HG03469 (cell line): Measurements from ENCODE around the gene REX1BD.
"Not testable (repeated sequence)": the region's sequence is repeated elsewhere in the genome, so short reads cannot be mapped to it uniquely, and the experiment has no call there.

Experiments
- ATAC-seq: cut with Tn5 transposase; IDR thresholded peaks from one replicate; pipeline ENCODE4 v1.9.1; 2021; ENCODE audit warnings: mild to moderate bottlenecking, moderate library complexity, moderate number of reproducible peaks; ENCODE audit not compliant: unreplicated experiment

REX1BD gene

DNA sequence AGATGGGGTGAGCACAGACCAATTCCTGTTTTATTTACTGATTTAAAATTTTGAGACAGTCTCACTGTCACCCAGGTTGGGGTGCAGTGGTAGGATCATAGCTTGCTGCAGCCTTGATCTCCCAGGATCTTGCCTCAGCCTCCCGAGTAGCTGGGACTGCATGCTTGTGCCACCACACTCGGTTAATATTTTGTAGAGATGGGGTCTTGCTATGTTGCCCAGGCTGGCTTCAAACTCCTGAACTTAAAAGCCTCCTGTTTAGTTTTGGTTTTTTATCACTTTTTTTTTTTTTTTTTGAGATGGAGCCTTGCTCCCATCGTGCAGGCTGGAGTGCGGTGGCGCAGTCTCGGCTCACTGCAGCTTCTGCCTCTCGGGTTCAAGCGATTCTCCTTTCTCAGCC, 12.2 kb upstream of the REX1BD start:
- ATAC-seq: no peak

DNA sequence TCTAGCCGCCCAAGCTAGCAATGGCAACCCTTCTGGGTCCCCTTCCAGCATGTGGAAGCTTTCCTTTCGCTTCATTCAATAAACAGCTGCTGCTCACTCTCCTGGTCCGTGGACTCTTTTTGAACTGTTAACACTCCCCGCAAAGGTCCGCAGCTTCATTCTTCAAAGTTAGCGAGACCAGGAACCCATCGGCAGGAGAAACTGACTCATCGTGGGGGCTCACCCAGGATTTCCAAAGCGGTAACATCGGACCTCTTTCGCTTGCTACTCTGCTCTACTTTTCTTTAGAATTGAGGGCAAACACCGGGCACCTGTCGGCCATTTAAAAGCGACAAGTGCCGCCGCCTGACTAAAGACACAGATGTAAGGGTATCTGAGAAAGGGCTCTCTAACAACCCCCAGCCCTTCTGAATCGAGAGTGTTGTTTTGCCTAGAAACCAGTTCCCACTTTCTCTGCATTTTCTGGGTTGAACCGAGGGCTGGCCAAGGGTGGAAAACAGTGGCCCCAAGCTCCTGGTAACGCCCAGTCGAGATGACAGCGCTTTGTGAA, 11.2 kb upstream of the REX1BD start:
- no peak for ATAC-seq

DNA sequence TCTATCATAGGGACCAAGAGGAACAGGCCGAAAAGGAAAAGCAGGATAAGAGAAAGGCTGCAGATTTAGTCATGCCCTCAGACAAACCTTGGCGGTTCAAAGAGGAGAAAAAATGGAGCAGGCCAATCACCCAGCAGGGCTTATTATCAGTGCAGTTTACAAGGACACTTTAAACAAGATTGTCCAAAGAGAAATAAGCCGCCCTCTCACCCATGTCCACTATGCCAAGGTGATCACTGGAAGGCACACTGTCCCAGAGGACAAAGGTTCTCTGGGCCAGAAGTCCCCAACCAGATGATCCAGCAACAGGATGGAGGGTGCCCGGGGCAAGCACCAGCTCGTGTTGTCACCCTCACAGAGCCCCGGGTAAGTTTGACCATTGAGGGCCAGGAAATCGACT, 8.3 kb upstream of the REX1BD start:
- no peak for ATAC-seq

DNA sequence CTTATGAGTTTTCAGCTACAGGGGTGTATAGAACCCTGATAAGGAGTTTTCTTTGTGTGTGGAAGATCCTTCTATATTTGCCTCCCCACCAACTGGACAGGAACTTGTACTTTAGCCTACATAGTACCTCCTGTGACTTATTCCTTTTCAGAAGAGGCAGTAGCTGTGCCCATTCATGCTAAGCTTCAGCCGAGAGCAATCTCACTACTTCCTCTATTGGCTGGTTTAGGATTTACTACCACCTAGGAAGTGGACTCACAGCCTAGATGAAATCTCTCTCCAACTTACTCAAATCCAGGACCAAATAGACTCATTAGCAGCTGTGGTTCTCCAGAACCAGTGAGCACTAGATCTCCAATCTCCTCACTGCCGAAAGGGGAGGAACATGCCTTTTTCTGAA, 2.3 kb upstream of the REX1BD start:
- ATAC-seq: no peak

DNA sequence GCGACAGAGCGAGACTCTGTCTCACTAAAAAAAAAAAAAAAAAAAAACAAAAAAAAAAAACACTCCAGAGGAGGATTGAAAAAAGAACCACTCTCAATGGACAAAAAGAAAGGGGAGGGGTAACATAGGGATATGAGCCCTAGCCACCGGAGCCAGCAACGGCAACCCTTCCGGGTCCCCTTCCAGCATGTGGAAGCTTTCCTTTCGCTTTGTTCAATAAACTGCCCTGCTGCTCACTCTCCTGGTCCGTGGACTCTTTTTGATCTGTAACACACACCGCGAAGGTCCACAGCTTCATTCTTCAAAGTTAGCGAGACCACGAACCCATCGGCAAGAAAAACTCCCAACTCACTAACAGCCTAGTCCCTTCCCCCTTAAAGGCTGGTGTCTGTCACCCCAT, 1.0 kb upstream of the REX1BD start:
- no peak for ATAC-seq

DNA sequence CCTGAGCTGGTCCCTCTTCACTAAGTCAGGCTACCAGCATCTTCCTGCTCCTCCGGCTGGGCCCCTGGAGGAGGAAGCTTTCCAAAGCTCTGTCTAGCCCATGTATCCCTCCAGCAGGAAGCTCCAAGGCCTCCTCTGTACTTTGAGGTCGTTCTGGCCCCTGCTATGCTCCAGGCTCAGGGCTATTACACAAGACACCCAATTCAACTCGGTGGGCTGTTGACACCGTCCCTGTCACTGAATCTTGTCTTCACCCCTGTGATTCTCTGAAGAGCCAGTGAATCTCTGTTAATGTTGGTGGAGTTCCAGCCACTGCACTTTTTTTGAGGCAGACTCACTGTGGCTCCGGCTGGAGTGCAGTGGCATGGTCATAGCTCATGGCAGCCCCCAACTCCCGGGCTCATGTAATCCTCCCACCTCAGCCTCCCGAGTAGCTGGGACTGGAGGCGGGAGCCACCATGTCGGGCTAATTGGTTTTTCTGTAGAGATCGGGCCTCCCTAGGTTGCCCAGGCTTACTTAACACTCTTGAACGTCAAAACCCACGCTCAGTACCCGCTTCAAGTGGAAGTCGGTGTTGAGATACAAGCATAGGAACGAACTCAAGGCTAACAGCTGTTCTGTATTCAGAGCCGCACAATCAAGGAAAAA, 512 bp upstream of the REX1BD start:
- no peak for ATAC-seq

DNA sequence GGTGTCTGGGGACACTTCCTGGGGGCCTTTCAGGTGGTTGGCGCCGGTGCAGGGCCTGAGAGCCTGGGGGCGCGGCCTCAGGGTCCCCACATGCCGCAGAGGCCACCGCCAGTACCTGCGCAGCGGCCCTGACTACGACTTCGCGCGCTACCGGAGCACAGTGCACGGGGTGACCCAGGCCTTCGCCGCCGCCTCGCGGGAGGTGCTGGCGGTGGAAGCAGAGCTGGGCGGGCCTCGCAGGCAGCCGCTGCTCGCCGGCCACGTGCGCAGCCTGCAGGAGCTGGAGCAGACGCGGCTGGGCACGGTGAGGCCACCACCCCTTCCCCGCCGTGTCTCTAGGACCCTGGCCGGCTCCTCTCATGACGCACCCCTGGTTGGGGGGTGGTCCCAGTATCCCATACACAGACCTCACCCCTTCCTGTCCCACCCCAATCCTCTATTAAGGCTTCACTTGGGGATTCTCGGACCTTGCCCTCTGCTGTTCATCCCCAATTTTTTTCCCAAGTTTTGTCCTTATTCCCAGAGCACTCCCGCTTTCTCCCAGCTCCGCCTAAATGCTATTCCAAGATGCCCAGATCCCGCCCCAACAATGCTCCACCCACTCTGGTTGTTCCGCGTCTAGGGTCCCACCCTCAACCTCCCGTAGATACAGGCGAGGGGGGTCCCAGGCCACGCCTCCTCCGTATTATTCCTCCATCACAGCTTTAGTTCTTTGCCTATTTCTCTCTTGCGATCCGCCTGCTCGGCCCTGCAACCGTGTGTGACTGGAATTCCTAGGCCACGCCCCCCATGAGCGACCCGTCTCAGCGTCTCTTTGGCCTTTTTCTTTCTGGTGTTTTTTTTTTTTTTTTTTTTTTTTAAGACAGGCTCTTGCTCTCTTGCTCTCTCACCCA, 1.0 kb downstream of the REX1BD start:
- peak; percentile 10 for ATAC-seq

DNA sequence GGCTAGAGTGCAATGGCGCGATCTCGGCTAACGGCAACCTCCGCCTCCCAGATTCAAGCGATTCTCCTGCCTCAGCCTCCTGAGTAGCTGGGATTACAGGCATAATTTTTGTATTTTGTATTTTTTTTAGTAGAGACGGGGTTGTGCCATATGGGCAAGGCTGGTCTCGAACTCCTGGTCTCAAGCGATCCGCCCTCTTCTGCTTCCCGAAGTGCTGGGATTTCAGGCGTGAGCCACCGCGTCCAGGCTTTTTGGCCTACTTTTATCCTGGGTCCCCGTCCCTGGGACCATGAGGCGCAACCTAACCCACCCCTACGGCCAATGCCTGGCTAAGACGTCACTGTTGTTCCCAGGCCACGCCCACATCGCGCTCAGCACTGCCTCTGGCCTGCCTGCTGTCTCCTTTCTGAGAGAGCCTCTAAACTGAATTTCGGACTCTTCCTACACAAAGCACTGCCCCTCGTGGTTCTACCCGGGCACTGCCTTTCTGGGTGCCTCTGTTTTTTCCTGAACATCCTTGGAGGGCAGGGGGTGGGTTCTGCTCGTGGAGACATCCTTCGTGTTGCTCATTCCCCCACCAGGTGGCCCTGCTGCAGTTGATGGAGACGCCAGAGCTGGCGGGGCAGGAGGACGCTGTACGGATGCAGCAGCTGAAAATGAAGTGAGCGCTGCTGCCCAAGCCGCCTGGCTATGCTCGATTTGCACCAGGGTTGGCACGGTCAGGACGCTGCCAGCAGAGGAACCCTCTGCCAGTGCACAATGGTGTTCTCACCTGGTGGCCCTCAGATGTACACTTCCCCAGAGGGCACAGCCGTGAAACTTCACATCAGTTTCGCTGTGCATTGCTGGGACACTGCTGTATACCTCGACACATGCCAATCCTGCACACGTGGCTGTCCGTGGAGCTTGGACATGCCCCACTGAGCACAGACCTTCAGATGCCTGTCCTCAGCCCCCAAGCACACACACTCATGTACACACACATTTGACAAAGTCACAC, 2.0 kb downstream of the REX1BD start:
- ATAC-seq: peak; percentile 36

DNA sequence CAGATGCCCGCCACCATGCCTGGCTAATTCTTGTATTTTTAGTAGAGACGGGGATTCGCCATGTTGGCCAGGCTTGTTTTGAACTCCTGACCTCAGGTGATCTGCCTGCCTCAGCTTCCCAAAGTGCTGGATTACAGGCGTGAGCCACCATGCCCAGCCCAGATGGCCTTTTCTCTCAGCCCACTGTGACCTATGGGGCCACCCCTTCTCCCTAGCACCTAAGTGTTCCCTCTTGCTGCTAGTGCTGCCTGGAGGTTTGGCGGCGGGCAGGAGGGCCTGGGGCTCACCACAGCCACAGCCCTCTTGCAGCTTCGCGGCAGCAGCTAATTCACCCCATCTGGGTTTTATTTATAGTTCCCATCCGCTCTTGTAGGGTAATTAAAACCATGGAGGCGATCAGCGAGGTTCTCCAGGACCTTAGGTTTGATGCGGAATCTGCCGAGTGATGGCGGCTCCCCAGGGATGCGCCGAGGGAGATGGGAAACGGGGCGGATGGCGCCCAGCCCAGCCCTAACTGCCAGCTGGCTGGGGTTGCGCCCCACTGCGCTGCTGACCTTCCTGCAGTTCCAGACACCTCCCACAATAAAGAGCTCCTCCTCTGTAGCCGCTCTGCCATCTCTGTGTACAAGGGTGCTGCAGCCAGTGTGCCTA, 3.3 kb downstream of the REX1BD start:
- ATAC-seq: no peak

DNA sequence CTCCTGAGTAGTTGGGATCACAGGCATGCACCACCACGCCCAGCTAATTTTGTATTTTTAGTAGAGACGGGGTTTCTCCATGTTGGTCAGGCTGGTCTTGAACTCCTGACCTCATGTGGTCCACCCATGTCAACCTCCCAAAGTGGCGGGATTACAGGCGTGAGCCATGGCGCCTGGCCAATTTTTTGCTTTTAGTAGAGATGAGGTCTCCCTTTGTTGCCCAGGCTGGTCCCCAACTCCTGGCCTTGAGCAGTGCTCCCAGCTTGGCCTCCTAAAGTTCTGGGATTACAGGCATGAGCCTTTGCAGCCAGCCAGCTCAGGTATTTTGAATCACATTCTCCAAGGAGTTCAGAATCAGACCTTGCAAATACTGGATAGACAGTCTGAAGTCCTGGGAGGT, 4.1 kb downstream of the REX1BD start:
- not testable (repeated sequence) for ATAC-seq

DNA sequence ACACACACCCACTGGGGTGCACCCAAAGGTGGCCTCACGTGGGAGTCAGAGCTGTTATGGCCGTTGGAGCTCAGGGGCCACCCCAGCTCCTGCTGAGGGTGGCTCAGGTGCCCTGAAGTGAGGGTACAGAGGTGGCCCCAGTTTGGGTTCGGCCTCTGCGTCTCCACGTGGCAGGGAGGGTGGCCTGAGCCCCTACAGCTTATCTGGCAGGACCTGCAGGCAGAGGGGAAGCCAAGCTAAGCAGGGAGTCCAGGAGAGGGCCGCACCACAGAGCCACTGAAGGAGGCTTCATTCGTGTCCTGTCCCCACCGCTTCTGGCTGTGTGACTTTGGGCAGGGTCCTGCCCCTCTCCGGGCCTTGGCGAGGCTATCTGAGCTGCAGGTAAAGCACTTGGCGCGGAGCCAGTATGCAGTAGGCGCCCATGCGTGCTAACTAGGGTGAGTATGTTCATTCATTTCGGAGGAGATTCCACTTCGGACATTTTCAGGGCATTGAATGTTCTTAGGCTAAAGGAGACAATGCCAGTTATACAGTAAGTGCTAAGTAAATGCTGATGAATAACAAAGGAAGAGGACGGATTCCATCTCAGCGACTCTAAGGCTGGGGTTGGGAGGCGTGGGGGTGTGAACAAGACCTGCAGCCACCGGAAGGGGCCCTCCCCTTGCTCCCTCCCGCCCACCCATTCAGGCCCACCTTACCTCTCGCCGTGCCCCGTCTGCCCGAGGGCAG, 4.9 kb downstream of the REX1BD start:
- no peak for ATAC-seq

DNA sequence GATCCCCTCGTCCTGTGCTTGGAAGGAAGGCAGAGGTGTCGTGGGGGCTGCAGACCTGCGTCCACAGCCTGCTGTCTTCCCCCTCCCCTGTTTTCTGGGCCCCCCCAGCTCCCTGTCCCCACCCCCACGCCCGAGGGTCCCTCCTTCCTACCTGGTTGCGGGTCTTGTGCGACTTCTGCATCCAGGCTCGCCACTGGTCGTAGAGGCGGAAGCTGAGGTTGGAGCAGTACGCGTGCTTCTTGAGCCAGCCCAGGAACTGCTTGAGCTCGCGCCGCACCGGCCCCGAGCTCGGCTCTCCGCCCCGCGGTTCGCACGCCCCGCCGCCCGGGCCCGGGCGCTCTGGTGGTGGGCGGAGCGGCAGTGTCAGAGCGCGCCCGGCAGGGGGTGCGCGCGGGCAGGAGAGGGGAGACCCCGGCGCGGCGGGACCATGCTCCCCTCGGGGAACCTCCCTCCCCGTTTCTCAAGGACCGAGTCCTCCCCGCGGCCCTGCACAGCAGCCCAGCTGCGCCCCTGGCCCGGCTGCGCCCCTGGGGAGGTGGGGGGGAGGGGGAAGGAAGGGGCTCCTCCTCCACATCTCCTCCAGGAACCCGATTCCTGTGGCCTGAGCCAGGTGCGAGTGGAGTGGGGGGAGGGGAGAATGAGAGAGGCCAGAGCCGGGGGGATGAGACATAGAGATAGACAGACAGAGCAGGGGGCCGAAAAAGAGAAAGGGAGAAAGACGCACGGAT, 5.7 kb downstream of the REX1BD start:
- ATAC-seq: no peak

DNA sequence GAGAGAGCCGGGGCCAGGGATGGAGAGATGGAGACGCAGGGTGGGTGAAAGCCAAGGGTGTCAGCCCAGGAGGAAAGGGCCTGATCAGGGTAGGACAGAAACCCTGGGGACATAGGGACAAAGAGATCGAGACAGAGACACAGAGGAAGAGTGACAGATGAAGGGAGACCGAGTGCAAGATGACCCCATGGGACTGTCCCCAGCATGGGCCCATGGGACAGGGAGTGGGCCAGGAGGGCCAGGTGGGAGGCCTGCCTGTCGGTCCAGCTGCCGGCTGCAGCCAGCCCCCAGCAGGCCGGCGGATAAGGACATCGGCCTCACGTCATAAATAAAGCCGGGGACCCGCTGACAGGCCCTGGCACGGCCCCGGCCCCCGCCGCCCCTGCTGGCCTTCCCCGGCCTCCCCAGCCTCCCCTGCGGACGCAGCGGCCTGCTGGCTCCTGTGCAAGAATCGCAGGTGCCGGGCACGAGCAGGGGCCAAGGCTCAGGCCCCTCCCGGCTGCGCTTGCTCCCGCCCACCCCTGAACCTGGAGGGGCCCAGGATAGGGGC, 6.3 kb downstream of the REX1BD start:
- no peak for ATAC-seq

DNA sequence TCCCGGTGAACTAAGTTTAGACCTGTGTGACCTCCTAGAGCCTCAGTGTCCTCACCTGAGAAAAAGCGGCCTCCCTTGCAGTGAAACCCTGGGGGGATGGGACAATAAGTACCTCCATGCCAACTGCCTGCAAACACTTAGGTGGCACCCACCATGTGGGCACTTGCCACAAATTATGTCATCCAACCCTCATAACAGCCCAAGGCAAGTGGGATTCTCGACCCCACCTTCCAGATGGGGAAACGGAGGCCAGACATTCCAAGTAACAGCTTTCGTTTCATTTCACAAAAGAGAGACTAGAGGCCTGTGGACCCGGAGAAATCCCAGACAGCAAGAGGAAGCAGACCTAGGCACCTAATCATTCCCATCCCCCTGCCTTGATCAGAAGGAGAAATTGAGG, 6.9 kb downstream of the REX1BD start:
- no peak for ATAC-seq

DNA sequence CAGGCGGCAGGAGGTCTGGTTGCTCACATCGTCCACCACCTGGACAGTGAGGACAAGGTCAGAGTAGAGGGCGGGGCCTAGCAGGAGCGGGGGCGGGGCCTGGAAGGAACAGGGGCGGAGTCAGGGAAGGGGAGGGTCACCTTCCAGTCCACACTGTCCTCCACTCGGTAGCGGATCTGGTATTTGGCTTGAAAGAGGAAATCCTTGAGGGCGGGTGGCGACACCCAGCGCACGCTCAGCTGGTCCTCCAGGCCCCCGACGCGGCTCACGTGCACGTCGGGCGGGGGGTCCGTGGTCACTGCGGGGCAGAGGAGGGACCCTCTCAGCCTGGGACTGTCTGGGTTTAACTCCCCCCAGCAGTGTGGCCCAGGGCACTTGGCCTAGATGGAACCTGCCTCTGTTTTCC, 8.2 kb downstream of the REX1BD start:
- ATAC-seq: no peak

DNA sequence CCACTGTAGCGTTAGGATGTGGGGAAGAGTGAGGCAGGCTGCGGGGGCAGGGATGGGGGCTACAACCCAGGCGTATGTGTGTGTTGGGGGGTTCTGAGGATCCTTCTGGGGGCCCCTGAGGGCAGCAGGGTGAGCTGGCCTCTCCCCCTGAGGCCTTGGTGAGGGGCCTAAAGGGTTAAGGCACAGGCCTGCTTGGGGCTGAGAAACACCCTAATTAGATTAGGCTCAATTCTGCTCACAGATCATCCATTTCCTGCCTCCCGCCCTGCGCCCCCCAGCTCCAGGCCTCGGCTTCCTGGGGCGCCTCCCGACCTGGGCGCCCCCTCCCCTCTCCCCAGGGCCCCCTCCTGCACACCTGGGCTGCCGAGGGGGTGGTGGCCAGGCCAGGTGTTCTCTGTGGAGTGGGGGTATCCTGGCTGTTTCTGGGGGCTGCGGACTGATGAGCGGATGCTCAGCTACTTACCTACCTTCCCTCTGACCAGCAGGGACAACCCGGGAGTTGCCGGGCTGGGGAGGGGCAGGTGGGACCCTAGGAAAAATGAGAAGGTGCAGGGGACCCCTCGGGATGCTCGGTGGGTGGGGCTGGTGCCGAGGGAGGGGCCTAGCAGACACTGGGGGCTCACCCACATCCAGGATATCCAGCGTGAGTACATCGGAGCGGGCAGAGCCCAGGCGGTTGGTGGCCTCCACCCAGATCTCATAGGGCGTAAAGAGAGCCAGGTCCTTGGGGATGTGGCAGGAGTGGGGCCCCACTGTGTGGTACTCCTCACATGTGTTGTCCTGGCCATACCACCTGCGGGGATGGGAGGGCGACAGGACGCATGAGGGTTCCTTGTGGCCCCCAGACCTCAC, 9.4 kb downstream of the REX1BD start:
- ATAC-seq: no peak

DNA sequence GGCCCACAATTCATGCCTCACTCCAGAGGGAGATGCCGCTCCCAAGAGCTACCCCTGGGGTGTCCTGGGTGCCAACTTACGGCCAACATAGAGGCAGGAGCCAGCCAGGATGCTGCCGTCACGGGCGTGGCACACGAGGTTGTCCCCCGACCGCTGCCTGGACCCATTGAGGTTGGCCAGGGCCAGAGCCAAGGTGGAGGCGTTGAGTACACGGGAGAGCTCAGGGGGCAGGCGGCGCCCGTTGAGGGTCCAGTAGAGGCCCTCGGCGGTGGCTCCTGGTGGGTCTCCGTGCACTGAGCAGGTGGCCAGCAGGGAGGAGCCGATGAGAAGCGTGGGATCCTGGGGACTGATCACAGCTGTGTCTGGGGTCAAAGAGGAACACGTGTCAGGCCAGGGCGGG, 10.9 kb downstream of the REX1BD start:
- no peak for ATAC-seq
